Tibial artery (tissue), 4 donors: ENCODE results near the gene SLC44A4.
A peak's percentile ranks its signal among the peaks of the same experiment; 100 is the strongest.

ENCODE experiments used
- DNase-seq, 2 donors: peaks; one replicate each; pipeline ENCODE4 v3.0.0-alpha.2; 2019
- H3K27ac ChIP-seq, 2 donors: fragments of 200-600 bp; sonication (generic) in 1 of 2; 1 replicate in 1 of 2; 2 replicates in 1 of 2; pipeline ENCODE4 v1.5.1; 2018 to 2019; ENCODE audit warnings: mild to moderate bottlenecking in 1 of 2
- H3K27me3 ChIP-seq, 2 donors: fragments of 200-600 bp; sonication (generic) in 1 of 2; one replicate each; pipeline versions ENCODE4 v1.5.1 to v1.6.0; 2016 to 2019
- H3K36me3 ChIP-seq, 3 donors: fragments of 200-600 bp; sonication (generic) in 2 of 3; one replicate each; pipeline ENCODE4 v1.5.1; 2016 to 2019; ENCODE audit warnings: mild to moderate bottlenecking in 2 of 3
- H3K4me1 ChIP-seq, 4 donors: fragments of 200-600 bp; sonication (generic) in 2 of 4; 1 replicate in 3 of 4; 2 replicates in 1 of 4; pipeline ENCODE4 v1.5.1; 2016 to 2019
- H3K4me3 ChIP-seq, 2 donors: fragments of 200-600 bp; sonication (generic) in 1 of 2; 1 replicate in 1 of 2; 2 replicates in 1 of 2; pipeline ENCODE4 v1.5.1; 2018 to 2019; ENCODE audit warnings: mild to moderate bottlenecking in 2 of 2
- H3K9me3 ChIP-seq, 3 donors: fragments of 200-600 bp; sonication (generic) in 1 of 3; one replicate each; pipeline ENCODE4 v1.5.1; 2016 to 2019
- CTCF ChIP-seq, 2 experiments: fragments of 200-600 bp in 1 of 2; fragments of 450-650 bp in 1 of 2; IDR thresholded peaks; one replicate each; pipeline ENCODE4 v1.5.1; 2017 to 2019; ENCODE audit warnings: antibody characterized with exemption in 2 of 2, mild to moderate bottlenecking in 1 of 2, moderate library complexity in 1 of 2
- intact Hi-C: fragments of 100-400 bp; cut with DNase I; formaldehyde crosslinking; loops from one replicate; pipeline ENCODE4 v1.15.0; 2023; ENCODE audit warnings: low total_unique reads

SLC44A4 gene

GRCh38 chr6:31905041-31905440 is 26.2 kb upstream of the SLC44A4 start:
- no peak for DNase-seq
- H3K27ac ChIP-seq: no peak overlapping the region
- no peak overlapping the region for H3K4me3 ChIP-seq
- no peaks in the 10 kb centered on the region for H3K9me3 ChIP-seq
- H3K4me1 ChIP-seq: peaks cover 0 to 21% (median 16%) of the 10 kb centered on the region in 4 donors
- intact Hi-C loops: loop anchor here (5.0 kb wide), 1 partner anchor 47 kb away; no protein-coding TSS in a partner anchor
- TF ChIP-seq CTCF (IDR thresholded peaks at IDR 0.05): no peak
- H3K27me3 ChIP-seq: no peaks in the 10 kb centered on the region
- H3K36me3 ChIP-seq: peaks cover 0 to 3% (median 0%) of the 10 kb centered on the region in 3 donors

- Histone ChIP-seq H3K27me3 (no peaks in the 10 kb centered on the region), H3K4me3 (no peak overlapping the region), H3K9me3 (no peaks in the 10 kb centered on the region), H3K4me1 (peaks cover 0 to 30% (median 24%) of the 10 kb centered on the region in 4 donors), H3K27ac (no peak overlapping the region), H3K36me3 (peaks cover 0 to 9% (median 0%) of the 10 kb centered on the region in 3 donors)
- TF ChIP-seq CTCF (IDR thresholded peaks at IDR 0.05): no peak
- no peak for DNase-seq
- intact Hi-C loops: no loop called here
These were observed 25.2 kb upstream of the SLC44A4 start for GRCh38 chr6:31903957-31904356.

GRCh38 chr6:31901953-31902643 is 23.3 kb upstream of the SLC44A4 start, which contains the start of gene ZBTB12:
ZBTB12 (minus strand) TSS chr6:31902086; CDS start chr6:31901305, 781 bp downstream.
- Histone ChIP-seq H3K4me3 (peak within 1 kb of the TSS; percentile 68 to 77), H3K27ac (peak within 1 kb of the TSS; percentile 83 to 85), H3K27me3 (no peaks in the 10 kb centered on the region), H3K36me3 (peaks cover 0 to 9% (median 0%) of the 10 kb centered on the region in 3 donors), H3K4me1 (peaks cover 0 to 38% (median 31%) of the 10 kb centered on the region in 4 donors), H3K9me3 (no peaks in the 10 kb centered on the region)
- peak in 1 of 2 experiments; percentile 11 for TF ChIP-seq CTCF (IDR thresholded peaks at IDR 0.05)
- peak; percentile 87 to 95 for DNase-seq
- intact Hi-C loops: no loop called here

GRCh38 chr6:31901415-31901952 is 22.7 kb upstream of the SLC44A4 start:
- intact Hi-C loops: no loop called here
- H3K27ac ChIP-seq: peak overlapping the region; percentile 83 to 85
- peaks cover 0 to 44% (median 37%) of the 10 kb centered on the region in 4 donors for H3K4me1 ChIP-seq
- no peaks in the 10 kb centered on the region for H3K27me3 ChIP-seq
- H3K4me3 ChIP-seq: peak overlapping the region; percentile 68 to 77
- TF ChIP-seq CTCF (IDR thresholded peaks at IDR 0.05): no peak
- H3K9me3 ChIP-seq: no peaks in the 10 kb centered on the region
- peak; percentile 60 to 84 for DNase-seq
- H3K36me3 ChIP-seq: peaks cover 0 to 9% (median 0%) of the 10 kb centered on the region in 3 donors

- Histone ChIP-seq H3K36me3 (peaks cover 0 to 9% (median 0%) of the 10 kb centered on the region in 3 donors), H3K27me3 (no peaks in the 10 kb centered on the region), H3K4me1 (peaks cover 0 to 48% (median 38%) of the 10 kb centered on the region in 4 donors), H3K9me3 (no peaks in the 10 kb centered on the region), H3K4me3 (peak overlapping the region; percentile 68 to 77), H3K27ac (peak overlapping the region; percentile 83 to 85)
- TF ChIP-seq CTCF (IDR thresholded peaks at IDR 0.05): no peak
- intact Hi-C loops: no loop called here
- no peak for DNase-seq
These were observed 22.2 kb upstream of the SLC44A4 start for GRCh38 chr6:31900917-31901414.
